OCI-LY3 (cell line): ENCODE data around the gene PPP2R1B.

Experiments used
- EZH2phosphoT487 ChIP-seq: fragments of 200-600 bp; shearing (Covaris generic); IDR thresholded peaks from 2 replicates; pipeline ENCODE4 v1.6.1; 2018; ENCODE audit warnings: antibody characterized with exemption, mixed run types, low read depth
- TF ChIP-seq, protein P1 (sequence below): fragments of 200-600, 300-600 bp; sonication (generic); IDR thresholded peaks from 2 replicates; pipeline ENCODE4 v1.5.1; 2014; ENCODE audit warnings: antibody characterized with exemption, low read length, low read depth

DNA sequence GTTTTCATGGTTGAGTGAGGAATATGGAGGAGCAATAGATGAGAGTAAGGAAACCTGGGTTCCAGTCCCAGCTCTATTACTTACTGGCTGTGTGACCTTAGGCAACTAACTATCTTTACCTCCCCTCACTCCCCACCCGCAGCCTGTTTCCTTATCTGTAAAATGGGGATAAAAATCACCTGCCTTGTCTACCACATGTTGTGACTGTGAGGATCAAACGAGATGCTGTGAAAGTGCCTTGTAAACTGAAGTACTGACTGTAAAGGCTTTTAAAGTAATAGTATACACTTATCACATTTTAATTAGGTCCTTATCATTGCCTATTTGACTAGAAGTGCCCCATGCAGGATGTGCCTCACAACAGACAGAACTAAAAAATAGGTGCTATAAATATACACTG lies 18.9 kb upstream of the PPP2R1B start:
- TF ChIP-seq, protein P1, sequence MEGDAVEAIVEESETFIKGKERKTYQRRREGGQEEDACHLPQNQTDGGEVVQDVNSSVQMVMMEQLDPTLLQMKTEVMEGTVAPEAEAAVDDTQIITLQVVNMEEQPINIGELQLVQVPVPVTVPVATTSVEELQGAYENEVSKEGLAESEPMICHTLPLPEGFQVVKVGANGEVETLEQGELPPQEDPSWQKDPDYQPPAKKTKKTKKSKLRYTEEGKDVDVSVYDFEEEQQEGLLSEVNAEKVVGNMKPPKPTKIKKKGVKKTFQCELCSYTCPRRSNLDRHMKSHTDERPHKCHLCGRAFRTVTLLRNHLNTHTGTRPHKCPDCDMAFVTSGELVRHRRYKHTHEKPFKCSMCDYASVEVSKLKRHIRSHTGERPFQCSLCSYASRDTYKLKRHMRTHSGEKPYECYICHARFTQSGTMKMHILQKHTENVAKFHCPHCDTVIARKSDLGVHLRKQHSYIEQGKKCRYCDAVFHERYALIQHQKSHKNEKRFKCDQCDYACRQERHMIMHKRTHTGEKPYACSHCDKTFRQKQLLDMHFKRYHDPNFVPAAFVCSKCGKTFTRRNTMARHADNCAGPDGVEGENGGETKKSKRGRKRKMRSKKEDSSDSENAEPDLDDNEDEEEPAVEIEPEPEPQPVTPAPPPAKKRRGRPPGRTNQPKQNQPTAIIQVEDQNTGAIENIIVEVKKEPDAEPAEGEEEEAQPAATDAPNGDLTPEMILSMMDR = no peak
- no peak for TF ChIP-seq EZH2phosphoT487
